ENCODE data around the gene GALNT18.

GRCh38 chr11:11433960-11434359, 187.8 kb downstream of the GALNT18 start:
- TF ChIP-seq CTCF (conservative IDR thresholded peaks at IDR 0.05; ENCODE audit: low read depth in 2 of 2) (no peak), EZH2phosphoT487 (IDR thresholded peaks at IDR 0.05; ENCODE audit: unreplicated experiment) (no peak), POLR2AphosphoS5 (IDR thresholded peaks at IDR 0.05; ENCODE audit: low read depth) (no peak), EZH2 (IDR thresholded peaks at IDR 0.05; ENCODE audit: low read depth, unreplicated experiment) (no peak), REST (IDR thresholded peaks at IDR 0.05; ENCODE audit: unreplicated experiment) (no peak), STAT1 (IDR thresholded peaks at IDR 0.05; ENCODE audit: unreplicated experiment) (no peak), NANOG (IDR thresholded peaks at IDR 0.05; ENCODE audit: borderline replicate concordance) (no peak), CREB1 (CRISPR knock-in tag; IDR thresholded peaks at IDR 0.05; ENCODE audit: low read depth) (no peak), ZNF331 (CRISPR knock-in tag; IDR thresholded peaks at IDR 0.05; ENCODE audit: low read depth) (no peak), ETS1 (IDR thresholded peaks at IDR 0.05) (no peak), ZNF114 (CRISPR knock-in tag; IDR thresholded peaks at IDR 0.05) (no peak)
